Neutrophil (primary cell): ENCODE measurements around the gene TMEM161A.

ENCODE experiments used
- H3K27ac ChIP-seq: fragments of 200-600 bp; sonication (generic); 2 replicates; pipeline ENCODE4 v1.5.1; 2016; ENCODE audit warnings: mild to moderate bottlenecking, moderate library complexity
- H3K27me3 ChIP-seq: fragments of 200-600 bp; sonication (generic); 2 replicates; pipeline ENCODE4 v1.6.0; 2016; ENCODE audit warnings: mild to moderate bottlenecking
- H3K36me3 ChIP-seq: fragments of 200-600 bp; sonication (generic); 2 replicates; pipeline ENCODE4 v1.5.1; 2017
- H3K4me1 ChIP-seq, 2 experiments: fragments of 200-600 bp in 1 of 2; sonication (generic) in 1 of 2; 1 replicate in 1 of 2; 2 replicates in 1 of 2; pipeline versions ENCODE4 v1.5.1 to v1.6.1; 2013 to 2016; ENCODE audit warnings: low read depth in 1 of 2, low read length in 1 of 2, mild to moderate bottlenecking in 1 of 2, moderate library complexity in 1 of 2; ENCODE audit not compliant: control insufficient read depth in 1 of 2, insufficient read depth in 1 of 2
- H3K4me3 ChIP-seq, 2 experiments: fragments of 200-600 bp in 1 of 2; sonication (generic) in 1 of 2; 1 replicate in 1 of 2; 2 replicates in 1 of 2; pipeline ENCODE4 v1.5.1; 2013 to 2016; ENCODE audit warnings: low read depth in 1 of 2, low read length in 1 of 2, mild to moderate bottlenecking in 1 of 2, moderate library complexity in 1 of 2
- H3K9me3 ChIP-seq: fragments of 200-600 bp; sonication (generic); 2 replicates; pipeline ENCODE4 v1.5.1; 2016
- CTCF ChIP-seq: fragments of 200-600 bp; sonication (generic); IDR thresholded peaks from 2 replicates; pipeline ENCODE4 v1.5.1; 2016; ENCODE audit warnings: antibody characterized with exemption

The TMEM161A gene

GRCh38 chr19:19096641-19097627 is 41.3 kb downstream of the TMEM161A start:
- H3K4me3 ChIP-seq, result no peak overlapping the region
- TF ChIP-seq CTCF, result no peak
- H3K27me3 ChIP-seq, result no peaks in the 10 kb centered on the region
- H3K9me3 ChIP-seq, result no peaks in the 10 kb centered on the region
- H3K4me1 ChIP-seq, result no peaks in the 10 kb centered on the region
- no peak overlapping the region for H3K27ac ChIP-seq
- peaks cover 19% of the 10 kb centered on the region for H3K36me3 ChIP-seq

GRCh38 chr19:19095691-19096090 is 42.6 kb downstream of the TMEM161A start:
- Histone ChIP-seq H3K4me3 (no peak overlapping the region), H3K27me3 (no peaks in the 10 kb centered on the region), H3K4me1 (no peaks in the 10 kb centered on the region), H3K36me3 (peaks cover 15% of the 10 kb centered on the region), H3K27ac (no peak overlapping the region), H3K9me3 (no peaks in the 10 kb centered on the region)
- no peak for TF ChIP-seq CTCF

GRCh38 chr19:19094513-19094912 is 43.8 kb downstream of the TMEM161A start:
- TF ChIP-seq CTCF, result no peak
- Histone ChIP-seq H3K27me3 (no peaks in the 10 kb centered on the region), H3K9me3 (no peaks in the 10 kb centered on the region), H3K36me3 (peaks cover 13% of the 10 kb centered on the region), H3K4me3 (no peak overlapping the region), H3K27ac (no peak overlapping the region), H3K4me1 (no peaks in the 10 kb centered on the region)

- no peak overlapping the region for H3K27ac ChIP-seq
- no peak for TF ChIP-seq CTCF
- no peaks in the 10 kb centered on the region for H3K4me1 ChIP-seq
- H3K36me3 ChIP-seq, result no peaks in the 10 kb centered on the region
- H3K9me3 ChIP-seq, result no peaks in the 10 kb centered on the region
- H3K4me3 ChIP-seq, result no peak overlapping the region
- no peaks in the 10 kb centered on the region for H3K27me3 ChIP-seq
Measured at GRCh38 chr19:19087676-19088075, 50.6 kb downstream of the TMEM161A start.

GRCh38 chr19:19083413-19084178 is 54.7 kb downstream of the TMEM161A start:
- TF ChIP-seq CTCF, result no peak
- no peak overlapping the region for H3K4me3 ChIP-seq
- H3K4me1 ChIP-seq, result no peaks in the 10 kb centered on the region
- H3K36me3 ChIP-seq, result no peaks in the 10 kb centered on the region
- no peaks in the 10 kb centered on the region for H3K27me3 ChIP-seq
- no peaks in the 10 kb centered on the region for H3K9me3 ChIP-seq
- H3K27ac ChIP-seq, result no peak overlapping the region
